SK-N-SH treated with all-trans-retinoic acid at 6 μM for 48 hours (cell line): ENCODE measurements around the gene HASPIN.
A peak's percentile ranks its signal among the peaks of the same experiment; 100 is the strongest.
"Not testable (repeated sequence)": the region's sequence is repeated elsewhere in the genome, so short reads cannot be mapped to it uniquely, and the experiment has no call there.

Experiments
- ATAC-seq: fragments of 200-7000 bp; cut with Tn5 transposase; 3 replicates; pipeline ENCODE4 v1.9.1; 2020; ENCODE audit warnings: mild to moderate bottlenecking, moderate library complexity
- ARNTL ChIP-seq: fragments of 450-650 bp; formaldehyde crosslinking; IDR thresholded peaks from 2 replicates; pipeline ENCODE4 v1.5.0; 2020; ENCODE audit warnings: low read depth, mild to moderate bottlenecking, moderate library complexity, borderline replicate concordance
- BACH2 ChIP-seq: fragments of 250-450 bp; sonication (Bioruptor Pico); IDR thresholded peaks from 2 replicates; pipeline ENCODE4 v1.9.0; 2021; ENCODE audit warnings: mild to moderate bottlenecking, borderline replicate concordance
- ESRRG ChIP-seq: fragments of 250-450 bp; sonication (Bioruptor Pico); IDR thresholded peaks from 2 replicates; pipeline ENCODE4 v1.6.1; 2021; ENCODE audit warnings: mild to moderate bottlenecking
- GLIS3 ChIP-seq: fragments of 250-450 bp; sonication (Bioruptor Pico); IDR thresholded peaks from 2 replicates; pipeline ENCODE4 v1.5.0; 2020; ENCODE audit warnings: mild to moderate bottlenecking, moderate library complexity
- ISL1 ChIP-seq: fragments of 250-450 bp; sonication (Bioruptor Pico); IDR thresholded peaks from 2 replicates; pipeline ENCODE4 v2.1.2; 2022; ENCODE audit warnings: mild to moderate bottlenecking, moderate library complexity
- OSR1 ChIP-seq: fragments of 250-450 bp; sonication (Bioruptor Pico); IDR thresholded peaks from 2 replicates; pipeline ENCODE4 v1.8.0; 2022; ENCODE audit warnings: moderate library complexity, mild to moderate bottlenecking, inconsistent platforms
- PPARA ChIP-seq: fragments of 250-450 bp; sonication (Bioruptor Pico); IDR thresholded peaks from 2 replicates; pipeline ENCODE4 v1.5.0; 2020; ENCODE audit warnings: mild to moderate bottlenecking, borderline replicate concordance
- RARB ChIP-seq: fragments of 250-450 bp; sonication (Bioruptor Pico); IDR thresholded peaks from 2 replicates; pipeline ENCODE4 v1.8.0; 2021; ENCODE audit warnings: mild to moderate bottlenecking, moderate library complexity
- SNAI2 ChIP-seq: fragments of 250-450 bp; sonication (Bioruptor Pico); IDR thresholded peaks from 2 replicates; pipeline ENCODE4 v1.5.0; 2020; ENCODE audit warnings: mild to moderate bottlenecking, moderate library complexity
- TCF4 ChIP-seq: fragments of 250-450 bp; sonication (Bioruptor Pico); IDR thresholded peaks from 2 replicates; pipeline ENCODE4 v1.8.0; 2021; ENCODE audit warnings: mild to moderate bottlenecking, moderate library complexity, borderline replicate concordance
- TOX ChIP-seq: fragments of 250-450 bp; sonication (Bioruptor Pico); IDR thresholded peaks from 2 replicates; pipeline ENCODE4 v1.8.0; 2021; ENCODE audit warnings: mild to moderate bottlenecking, moderate library complexity, borderline replicate concordance
- ZC3H10 ChIP-seq: fragments of 250-450 bp; sonication (Bioruptor Pico); IDR thresholded peaks from 2 replicates; pipeline ENCODE4 v1.5.1; 2021; ENCODE audit warnings: mild to moderate bottlenecking, moderate library complexity
- ZFP3 ChIP-seq: fragments of 250-450 bp; sonication (Bioruptor Pico); IDR thresholded peaks from 2 replicates; pipeline ENCODE4 v1.5.0; 2020; ENCODE audit warnings: mild to moderate bottlenecking, moderate library complexity
- ZFP30 ChIP-seq: fragments of 450-650 bp; formaldehyde crosslinking; IDR thresholded peaks from 2 replicates; pipeline ENCODE4 v1.5.0; 2022; ENCODE audit warnings: mild to moderate bottlenecking, moderate library complexity
- ZNF565 ChIP-seq: fragments of 450-650 bp; formaldehyde crosslinking; conservative IDR thresholded peaks from 2 replicates; pipeline ENCODE4 v1.5.0; 2020; ENCODE audit warnings: low read depth, mild to moderate bottlenecking, moderate library complexity
- ZNF70 ChIP-seq: fragments of 450-650 bp; formaldehyde crosslinking; IDR thresholded peaks from 2 replicates; pipeline ENCODE4 v1.5.0; 2020; ENCODE audit warnings: mild to moderate bottlenecking, moderate library complexity
- ZNF8 ChIP-seq: fragments of 450-650 bp; formaldehyde crosslinking; IDR thresholded peaks from 2 replicates; pipeline ENCODE4 v1.5.0; 2020; ENCODE audit warnings: mild to moderate bottlenecking, moderate library complexity
- TF ChIP-seq, protein P1 (sequence below): fragments of 250-450 bp; sonication (Bioruptor Pico); IDR thresholded peaks from 2 replicates; pipeline ENCODE4 v1.5.1; 2020; ENCODE audit warnings: low read depth, mild to moderate bottlenecking, moderate library complexity
- TF ChIP-seq, protein P2 (sequence below): fragments of 250-450 bp; sonication (Bioruptor Pico); IDR thresholded peaks from 2 replicates; pipeline ENCODE4 v1.8.0; 2021; ENCODE audit warnings: low read depth, mild to moderate bottlenecking, moderate library complexity, borderline replicate concordance
- TF ChIP-seq, protein P3 (sequence below): fragments of 250-450 bp; sonication (Bioruptor Pico); IDR thresholded peaks from 2 replicates; pipeline ENCODE4 v1.5.1; 2021; ENCODE audit warnings: mild to moderate bottlenecking, moderate library complexity
- TF ChIP-seq, protein P4 (sequence below): fragments of 250-450 bp; sonication (Bioruptor Pico); IDR thresholded peaks from 2 replicates; pipeline ENCODE4 v1.5.0; 2020; ENCODE audit warnings: mild to moderate bottlenecking, moderate library complexity
- TF ChIP-seq, protein P5 (sequence below): fragments of 250-450 bp; sonication (Bioruptor Pico); IDR thresholded peaks from 2 replicates; pipeline ENCODE4 v1.8.0; 2020; ENCODE audit warnings: mild to moderate bottlenecking, moderate library complexity, borderline replicate concordance

HASPIN gene

DNA sequence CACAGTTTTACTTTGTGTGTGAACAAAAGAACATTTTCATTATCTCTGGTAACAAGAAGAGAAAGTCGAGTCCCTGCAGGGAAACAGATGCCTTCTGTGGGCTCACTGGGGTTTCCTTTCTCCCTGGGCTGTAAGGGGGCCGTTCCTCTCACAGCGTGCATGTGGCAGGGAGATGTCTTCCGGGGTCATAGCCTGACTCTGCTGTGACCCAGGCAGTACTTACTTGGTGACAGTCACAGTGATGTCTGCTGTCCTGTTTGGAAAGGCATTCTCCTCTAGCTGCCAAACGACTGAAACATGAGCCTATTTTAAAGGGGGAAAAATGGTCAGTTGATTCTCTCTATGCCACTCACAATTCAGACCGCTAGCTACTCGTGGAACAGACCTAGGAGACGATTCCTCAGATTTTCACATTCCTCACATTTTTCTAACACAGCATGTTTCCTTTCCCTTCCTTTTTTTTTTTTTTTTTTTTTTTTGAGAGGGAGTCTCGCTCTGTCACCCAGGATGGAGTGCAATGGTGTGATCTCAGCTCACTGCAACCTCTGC lies 7.3 kb downstream of the HASPIN start:
- TF ChIP-seq, protein P1, sequence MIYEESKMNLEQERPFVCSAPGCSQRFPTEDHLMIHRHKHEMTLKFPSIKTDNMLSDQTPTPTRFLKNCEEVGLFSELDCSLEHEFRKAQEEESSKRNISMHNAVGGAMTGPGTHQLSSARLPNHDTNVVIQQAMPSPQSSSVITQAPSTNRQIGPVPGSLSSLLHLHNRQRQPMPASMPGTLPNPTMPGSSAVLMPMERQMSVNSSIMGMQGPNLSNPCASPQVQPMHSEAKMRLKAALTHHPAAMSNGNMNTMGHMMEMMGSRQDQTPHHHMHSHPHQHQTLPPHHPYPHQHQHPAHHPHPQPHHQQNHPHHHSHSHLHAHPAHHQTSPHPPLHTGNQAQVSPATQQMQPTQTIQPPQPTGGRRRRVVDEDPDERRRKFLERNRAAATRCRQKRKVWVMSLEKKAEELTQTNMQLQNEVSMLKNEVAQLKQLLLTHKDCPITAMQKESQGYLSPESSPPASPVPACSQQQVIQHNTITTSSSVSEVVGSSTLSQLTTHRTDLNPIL (CRISPR knock-in tag), result no peak
- TF ChIP-seq GLIS3, result no peak
- peak; percentile 71 for ATAC-seq

DNA sequence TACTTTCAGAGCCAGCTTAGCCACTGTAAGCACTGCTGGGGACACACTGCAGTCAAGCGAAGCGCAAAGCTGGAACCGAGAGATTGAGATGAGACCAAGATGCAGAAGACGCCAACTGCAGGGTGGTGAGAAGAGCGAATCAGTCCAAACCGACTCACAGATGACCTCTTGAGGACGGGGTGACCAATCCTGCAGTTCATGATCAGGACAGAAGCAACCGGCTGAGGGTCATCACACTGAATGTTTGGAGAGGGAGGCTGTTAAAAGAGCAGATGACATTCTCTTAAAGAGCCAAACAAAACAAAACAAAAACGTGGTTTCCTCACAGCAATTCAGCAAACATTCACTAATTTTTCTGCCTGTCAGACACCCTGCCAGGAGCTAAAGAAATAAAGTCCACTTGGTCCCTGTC lies 8.5 kb downstream of the HASPIN start:
- TF ChIP-seq ZFP30 (CRISPR knock-in tag) (no peak), ISL1 (CRISPR knock-in tag) (no peak), ZC3H10 (CRISPR knock-in tag) (no peak), ZFP3 (CRISPR knock-in tag) (no peak)
- TF ChIP-seq, protein P2, sequence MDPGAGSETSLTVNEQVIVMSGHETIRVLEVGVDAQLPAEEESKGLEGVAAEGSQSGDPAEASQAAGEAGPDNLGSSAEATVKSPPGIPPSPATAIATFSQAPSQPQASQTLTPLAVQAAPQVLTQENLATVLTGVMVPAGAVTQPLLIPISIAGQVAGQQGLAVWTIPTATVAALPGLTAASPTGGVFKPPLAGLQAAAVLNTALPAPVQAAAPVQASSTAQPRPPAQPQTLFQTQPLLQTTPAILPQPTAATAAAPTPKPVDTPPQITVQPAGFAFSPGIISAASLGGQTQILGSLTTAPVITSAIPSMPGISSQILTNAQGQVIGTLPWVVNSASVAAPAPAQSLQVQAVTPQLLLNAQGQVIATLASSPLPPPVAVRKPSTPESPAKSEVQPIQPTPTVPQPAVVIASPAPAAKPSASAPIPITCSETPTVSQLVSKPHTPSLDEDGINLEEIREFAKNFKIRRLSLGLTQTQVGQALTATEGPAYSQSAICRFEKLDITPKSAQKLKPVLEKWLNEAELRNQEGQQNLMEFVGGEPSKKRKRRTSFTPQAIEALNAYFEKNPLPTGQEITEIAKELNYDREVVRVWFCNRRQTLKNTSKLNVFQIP, result no peak
- TF ChIP-seq, protein P3, sequence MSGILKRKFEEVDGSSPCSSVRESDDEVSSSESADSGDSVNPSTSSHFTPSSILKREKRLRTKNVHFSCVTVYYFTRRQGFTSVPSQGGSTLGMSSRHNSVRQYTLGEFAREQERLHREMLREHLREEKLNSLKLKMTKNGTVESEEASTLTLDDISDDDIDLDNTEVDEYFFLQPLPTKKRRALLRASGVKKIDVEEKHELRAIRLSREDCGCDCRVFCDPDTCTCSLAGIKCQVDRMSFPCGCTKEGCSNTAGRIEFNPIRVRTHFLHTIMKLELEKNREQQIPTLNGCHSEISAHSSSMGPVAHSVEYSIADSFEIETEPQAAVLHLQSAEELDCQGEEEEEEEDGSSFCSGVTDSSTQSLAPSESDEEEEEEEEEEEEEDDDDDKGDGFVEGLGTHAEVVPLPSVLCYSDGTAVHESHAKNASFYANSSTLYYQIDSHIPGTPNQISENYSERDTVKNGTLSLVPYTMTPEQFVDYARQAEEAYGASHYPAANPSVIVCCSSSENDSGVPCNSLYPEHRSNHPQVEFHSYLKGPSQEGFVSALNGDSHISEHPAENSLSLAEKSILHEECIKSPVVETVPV (CRISPR knock-in tag), result no peak
- no peak for ATAC-seq

DNA sequence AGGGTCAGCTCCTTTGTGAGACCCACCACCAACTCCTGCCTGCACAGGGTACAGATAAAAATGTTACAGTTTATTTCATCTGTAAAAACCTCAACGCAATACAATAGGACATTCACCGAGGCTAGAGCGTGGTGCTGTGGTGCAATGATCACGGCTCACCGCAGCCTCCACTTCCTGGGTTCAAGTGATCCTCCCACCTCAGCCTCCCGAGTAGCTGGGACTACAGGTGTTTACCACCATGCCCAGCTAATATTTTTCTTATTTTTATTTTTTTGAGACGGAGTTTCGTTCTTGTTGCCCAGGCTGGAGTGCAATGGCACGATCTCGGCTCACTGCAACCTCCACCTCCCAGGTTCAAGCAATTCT lies 11.2 kb downstream of the HASPIN start:
- not testable (repeated sequence) for ATAC-seq

DNA sequence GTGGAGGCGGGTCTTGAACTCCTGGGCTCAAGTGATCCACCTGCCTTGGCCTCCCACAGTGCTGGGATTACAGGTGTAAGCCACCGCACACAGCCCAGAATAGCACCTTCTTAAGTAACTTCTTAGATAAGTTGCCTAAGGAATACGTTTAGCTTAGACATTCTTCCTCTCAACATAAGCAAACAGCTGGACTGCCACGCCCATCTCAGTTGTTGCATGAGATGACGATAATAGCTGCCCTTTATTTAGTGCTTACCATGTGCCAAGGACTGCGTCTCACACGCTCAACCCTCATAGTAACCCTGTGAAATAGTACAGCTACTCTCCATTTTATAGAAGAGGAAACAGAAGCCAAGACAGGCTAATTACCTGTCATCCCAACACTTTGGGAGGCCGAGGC lies 11.8 kb downstream of the HASPIN start:
- TF ChIP-seq, protein P4, sequence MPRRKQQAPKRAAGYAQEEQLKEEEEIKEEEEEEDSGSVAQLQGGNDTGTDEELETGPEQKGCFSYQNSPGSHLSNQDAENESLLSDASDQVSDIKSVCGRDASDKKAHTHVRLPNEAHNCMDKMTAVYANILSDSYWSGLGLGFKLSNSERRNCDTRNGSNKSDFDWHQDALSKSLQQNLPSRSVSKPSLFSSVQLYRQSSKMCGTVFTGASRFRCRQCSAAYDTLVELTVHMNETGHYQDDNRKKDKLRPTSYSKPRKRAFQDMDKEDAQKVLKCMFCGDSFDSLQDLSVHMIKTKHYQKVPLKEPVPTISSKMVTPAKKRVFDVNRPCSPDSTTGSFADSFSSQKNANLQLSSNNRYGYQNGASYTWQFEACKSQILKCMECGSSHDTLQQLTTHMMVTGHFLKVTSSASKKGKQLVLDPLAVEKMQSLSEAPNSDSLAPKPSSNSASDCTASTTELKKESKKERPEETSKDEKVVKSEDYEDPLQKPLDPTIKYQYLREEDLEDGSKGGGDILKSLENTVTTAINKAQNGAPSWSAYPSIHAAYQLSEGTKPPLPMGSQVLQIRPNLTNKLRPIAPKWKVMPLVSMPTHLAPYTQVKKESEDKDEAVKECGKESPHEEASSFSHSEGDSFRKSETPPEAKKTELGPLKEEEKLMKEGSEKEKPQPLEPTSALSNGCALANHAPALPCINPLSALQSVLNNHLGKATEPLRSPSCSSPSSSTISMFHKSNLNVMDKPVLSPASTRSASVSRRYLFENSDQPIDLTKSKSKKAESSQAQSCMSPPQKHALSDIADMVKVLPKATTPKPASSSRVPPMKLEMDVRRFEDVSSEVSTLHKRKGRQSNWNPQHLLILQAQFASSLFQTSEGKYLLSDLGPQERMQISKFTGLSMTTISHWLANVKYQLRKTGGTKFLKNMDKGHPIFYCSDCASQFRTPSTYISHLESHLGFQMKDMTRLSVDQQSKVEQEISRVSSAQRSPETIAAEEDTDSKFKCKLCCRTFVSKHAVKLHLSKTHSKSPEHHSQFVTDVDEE (CRISPR knock-in tag), result no peak
- TF ChIP-seq ZNF565 (CRISPR knock-in tag) (no peak), TCF4 (no peak), ZFP30 (CRISPR knock-in tag) (no peak), BACH2 (CRISPR knock-in tag) (no peak), RARB (CRISPR knock-in tag) (no peak), SNAI2 (CRISPR knock-in tag) (no peak), ESRRG (CRISPR knock-in tag) (no peak), ZNF8 (no peak), ARNTL (no peak), OSR1 (CRISPR knock-in tag) (no peak), TOX (CRISPR knock-in tag) (no peak), ZFP3 (CRISPR knock-in tag) (no peak), PPARA (CRISPR knock-in tag) (no peak), ZNF70 (no peak), ZC3H10 (CRISPR knock-in tag) (no peak)
- TF ChIP-seq, protein P5, sequence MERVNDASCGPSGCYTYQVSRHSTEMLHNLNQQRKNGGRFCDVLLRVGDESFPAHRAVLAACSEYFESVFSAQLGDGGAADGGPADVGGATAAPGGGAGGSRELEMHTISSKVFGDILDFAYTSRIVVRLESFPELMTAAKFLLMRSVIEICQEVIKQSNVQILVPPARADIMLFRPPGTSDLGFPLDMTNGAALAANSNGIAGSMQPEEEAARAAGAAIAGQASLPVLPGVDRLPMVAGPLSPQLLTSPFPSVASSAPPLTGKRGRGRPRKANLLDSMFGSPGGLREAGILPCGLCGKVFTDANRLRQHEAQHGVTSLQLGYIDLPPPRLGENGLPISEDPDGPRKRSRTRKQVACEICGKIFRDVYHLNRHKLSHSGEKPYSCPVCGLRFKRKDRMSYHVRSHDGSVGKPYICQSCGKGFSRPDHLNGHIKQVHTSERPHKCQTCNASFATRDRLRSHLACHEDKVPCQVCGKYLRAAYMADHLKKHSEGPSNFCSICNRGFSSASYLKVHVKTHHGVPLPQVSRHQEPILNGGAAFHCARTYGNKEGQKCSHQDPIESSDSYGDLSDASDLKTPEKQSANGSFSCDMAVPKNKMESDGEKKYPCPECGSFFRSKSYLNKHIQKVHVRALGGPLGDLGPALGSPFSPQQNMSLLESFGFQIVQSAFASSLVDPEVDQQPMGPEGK, result no peak
- TF ChIP-seq, protein P2, result no peak
- TF ChIP-seq, protein P3 (CRISPR knock-in tag), result no peak
- TF ChIP-seq, protein P1 (CRISPR knock-in tag), result no peak
- TF ChIP-seq, all 23 proteins: peak for 0
- no peak for ATAC-seq
